ENCODE results near the gene GNGT2. TPM values are rescaled to one million over a fixed set of nuclear protein-coding genes. Genes with fewer than 3 reads are reported as not detected.
A peak's percentile ranks its signal among the peaks of the same experiment; 100 is the strongest.
"Not testable (repeated sequence)": the region's sequence is repeated elsewhere in the genome, so short reads cannot be mapped to it uniquely, and the experiment has no call there.

The GNGT2 gene
- total and polyA plus RNA-seq, 2 experiments from 2014 or later: not detected

DNA sequence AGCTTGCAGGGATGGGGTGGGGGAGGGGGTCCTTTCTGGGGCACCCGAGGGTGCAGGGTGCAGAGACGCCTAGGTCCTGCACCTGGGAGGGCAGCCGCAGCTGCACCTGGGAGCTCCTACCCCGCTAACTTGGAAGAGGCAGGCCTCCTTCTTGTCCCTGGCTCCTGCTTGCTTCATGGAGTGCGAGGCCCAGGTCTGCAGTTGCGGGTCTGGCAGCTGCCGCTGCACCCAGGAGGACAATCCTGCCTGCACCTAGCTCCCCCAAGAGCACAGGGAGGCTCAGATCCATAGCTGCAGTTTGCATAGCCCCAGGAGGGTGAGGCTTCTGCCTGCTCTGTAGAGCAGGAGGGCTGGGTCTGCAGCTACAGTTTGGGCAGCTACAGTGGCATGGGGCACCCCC, 26.6 kb downstream of the GNGT2 start:
- Histone ChIP-seq H3K9me2 (replicated peaks; ENCODE audit: insufficient read depth) (no peaks in the 10 kb centered on the region), H3K79me2 (no peaks in the 10 kb centered on the region), H3K36me3 (replicated peaks; ENCODE audit: insufficient read depth, low read depth) (no peaks in the 10 kb centered on the region), H2AFZ (no peak overlapping the region), H3K9me3 (ENCODE audit: low read depth) (no peaks in the 10 kb centered on the region), H3K27me3 (no peaks in the 10 kb centered on the region), H3K27ac (no peak overlapping the region), H3K4me1 (ENCODE audit: insufficient read depth) (no peaks in the 10 kb centered on the region), H3K4me2 (no peak overlapping the region), H3K4me3 (no peak overlapping the region), H4K20me1 (ENCODE audit: insufficient read depth, poor library complexity, severe bottlenecking) (no peaks in the 10 kb centered on the region)
- WGBS (ENCODE audit: low lambda C conversion rate, missing lambda C conversion rate): 86% methylated on average over 6 of the region's 7 CpGs
- no peak for TF ChIP-seq EZH2 (IDR thresholded peaks at IDR 0.05; ENCODE audit: borderline replicate concordance)
- no peak for TF ChIP-seq EZH2phosphoT487 (IDR thresholded peaks at IDR 0.05; ENCODE audit: low read depth, severe bottlenecking, unreplicated experiment)
- TF ChIP-seq, protein P1, sequence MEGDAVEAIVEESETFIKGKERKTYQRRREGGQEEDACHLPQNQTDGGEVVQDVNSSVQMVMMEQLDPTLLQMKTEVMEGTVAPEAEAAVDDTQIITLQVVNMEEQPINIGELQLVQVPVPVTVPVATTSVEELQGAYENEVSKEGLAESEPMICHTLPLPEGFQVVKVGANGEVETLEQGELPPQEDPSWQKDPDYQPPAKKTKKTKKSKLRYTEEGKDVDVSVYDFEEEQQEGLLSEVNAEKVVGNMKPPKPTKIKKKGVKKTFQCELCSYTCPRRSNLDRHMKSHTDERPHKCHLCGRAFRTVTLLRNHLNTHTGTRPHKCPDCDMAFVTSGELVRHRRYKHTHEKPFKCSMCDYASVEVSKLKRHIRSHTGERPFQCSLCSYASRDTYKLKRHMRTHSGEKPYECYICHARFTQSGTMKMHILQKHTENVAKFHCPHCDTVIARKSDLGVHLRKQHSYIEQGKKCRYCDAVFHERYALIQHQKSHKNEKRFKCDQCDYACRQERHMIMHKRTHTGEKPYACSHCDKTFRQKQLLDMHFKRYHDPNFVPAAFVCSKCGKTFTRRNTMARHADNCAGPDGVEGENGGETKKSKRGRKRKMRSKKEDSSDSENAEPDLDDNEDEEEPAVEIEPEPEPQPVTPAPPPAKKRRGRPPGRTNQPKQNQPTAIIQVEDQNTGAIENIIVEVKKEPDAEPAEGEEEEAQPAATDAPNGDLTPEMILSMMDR (IDR thresholded peaks at IDR 0.05; ENCODE audit: poor library complexity): no peak
- DNase-seq (ENCODE audit: low spot score): no peak

DNA sequence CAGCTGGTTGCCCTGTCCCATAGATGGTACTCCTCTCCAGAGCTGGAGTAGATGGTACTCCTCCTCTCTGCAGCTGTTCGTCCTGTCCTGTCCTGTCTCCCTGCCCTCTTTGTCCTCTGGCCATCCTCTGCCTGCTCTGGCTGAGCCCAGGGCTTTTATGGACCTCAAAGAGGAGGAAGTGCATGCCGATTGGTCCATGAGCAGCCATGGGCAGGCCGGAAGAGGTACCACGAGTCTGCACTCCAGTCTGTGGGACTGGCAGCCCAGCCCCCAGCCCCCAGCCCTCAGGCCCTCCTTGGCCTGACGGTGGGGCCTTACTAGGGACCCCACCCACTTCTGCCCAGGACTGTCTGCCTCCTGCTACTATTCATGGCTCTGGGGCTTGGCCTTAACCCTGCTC, 27.0 kb downstream of the GNGT2 start:
- Histone ChIP-seq H3K9me2 (replicated peaks; ENCODE audit: insufficient read depth) (no peaks in the 10 kb centered on the region), H3K9me3 (ENCODE audit: low read depth) (no peaks in the 10 kb centered on the region), H3K36me3 (replicated peaks; ENCODE audit: insufficient read depth, low read depth) (no peaks in the 10 kb centered on the region), H2AFZ (no peak overlapping the region), H3K27me3 (no peaks in the 10 kb centered on the region), H3K27ac (no peak overlapping the region), H4K20me1 (ENCODE audit: insufficient read depth, poor library complexity, severe bottlenecking) (no peaks in the 10 kb centered on the region), H3K79me2 (no peaks in the 10 kb centered on the region), H3K4me2 (no peak overlapping the region), H3K4me3 (no peak overlapping the region), H3K4me1 (ENCODE audit: insufficient read depth) (no peaks in the 10 kb centered on the region)
- DNase-seq (ENCODE audit: low spot score): no peak
- TF ChIP-seq EZH2 (IDR thresholded peaks at IDR 0.05; ENCODE audit: borderline replicate concordance) (no peak), EZH2phosphoT487 (IDR thresholded peaks at IDR 0.05; ENCODE audit: low read depth, severe bottlenecking, unreplicated experiment) (no peak)
- TF ChIP-seq, protein P1 (IDR thresholded peaks at IDR 0.05; ENCODE audit: poor library complexity): no peak
- 77% methylated on average over 5 of the region's 5 CpGs for WGBS (ENCODE audit: low lambda C conversion rate, missing lambda C conversion rate)

DNA sequence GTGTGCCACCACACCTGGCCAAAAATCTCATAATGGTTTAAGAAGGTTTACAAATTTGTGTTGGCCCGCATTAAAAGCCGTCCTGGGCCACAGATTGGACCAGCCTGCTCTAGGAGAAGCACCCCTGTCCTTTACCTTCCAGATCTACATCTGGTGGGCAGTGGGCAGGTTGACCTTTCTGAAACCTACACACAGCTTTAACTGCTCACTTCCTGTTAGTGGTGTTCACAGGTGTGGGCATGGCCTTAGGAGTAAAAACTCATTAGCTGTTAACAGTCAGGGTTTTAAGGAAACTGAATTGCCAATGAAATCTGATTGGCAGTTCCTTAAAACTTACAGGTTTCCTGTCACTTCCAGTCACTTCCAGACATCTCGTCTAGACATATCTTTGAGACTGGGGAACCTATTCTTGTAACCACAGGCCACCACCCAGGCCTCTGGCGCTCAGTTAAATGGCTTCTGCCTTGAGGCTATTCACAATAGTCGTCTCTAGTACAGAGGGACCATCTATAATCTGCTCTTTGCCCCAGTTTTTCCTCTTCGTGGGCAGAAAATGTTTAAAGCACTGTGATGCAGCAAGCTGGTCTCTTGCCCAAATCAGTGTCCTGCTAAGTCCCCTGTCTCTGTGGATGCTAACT, 29.3 kb downstream of the GNGT2 start:
- WGBS (ENCODE audit: low lambda C conversion rate, missing lambda C conversion rate): 82% methylated on average over 6 of the region's 6 CpGs
- H4K20me1 ChIP-seq (ENCODE audit: insufficient read depth, poor library complexity, severe bottlenecking): no peaks in the 10 kb centered on the region
- H3K4me1 ChIP-seq (ENCODE audit: insufficient read depth): no peaks in the 10 kb centered on the region
- H3K79me2 ChIP-seq: no peaks in the 10 kb centered on the region
- no peak overlapping the region for H3K4me2 ChIP-seq
- no peaks in the 10 kb centered on the region for H3K36me3 ChIP-seq (replicated peaks; ENCODE audit: insufficient read depth, low read depth)
- DNase-seq (ENCODE audit: low spot score): no peak
- H3K27me3 ChIP-seq: no peaks in the 10 kb centered on the region
- no peaks in the 10 kb centered on the region for H3K9me2 ChIP-seq (replicated peaks; ENCODE audit: insufficient read depth)
- no peak overlapping the region for H2AFZ ChIP-seq
- no peak for TF ChIP-seq EZH2phosphoT487 (IDR thresholded peaks at IDR 0.05; ENCODE audit: low read depth, severe bottlenecking, unreplicated experiment)
- H3K9me3 ChIP-seq (ENCODE audit: low read depth): no peaks in the 10 kb centered on the region
- no peak overlapping the region for H3K27ac ChIP-seq
- no peak overlapping the region for H3K4me3 ChIP-seq

DNA sequence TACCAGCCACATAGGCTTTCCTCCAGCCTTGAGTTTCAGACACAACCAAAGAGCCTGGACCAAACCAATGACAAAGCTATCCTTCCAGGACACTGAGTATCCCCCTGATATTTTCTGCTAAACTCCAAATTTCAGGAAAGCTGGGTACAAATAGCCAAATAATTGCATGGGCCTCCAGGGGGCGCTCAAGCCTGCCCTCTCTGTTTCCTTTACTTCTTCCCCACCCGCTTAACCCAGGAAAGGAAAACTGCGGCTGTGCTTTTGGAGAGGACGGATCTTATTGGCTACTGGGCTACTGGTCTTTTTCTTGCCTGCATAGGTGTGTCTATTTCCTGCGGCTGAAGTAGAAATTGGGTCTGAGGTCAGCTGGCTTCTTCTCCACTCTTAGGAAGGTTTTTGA, 30.1 kb downstream of the GNGT2 start:
- 39% methylated on average over 5 of the region's 5 CpGs for WGBS (ENCODE audit: low lambda C conversion rate, missing lambda C conversion rate)
- Histone ChIP-seq H3K27me3 (no peaks in the 10 kb centered on the region), H3K79me2 (no peaks in the 10 kb centered on the region), H4K20me1 (ENCODE audit: insufficient read depth, poor library complexity, severe bottlenecking) (no peaks in the 10 kb centered on the region), H3K27ac (no peak overlapping the region), H3K9me3 (ENCODE audit: low read depth) (no peaks in the 10 kb centered on the region), H3K4me3 (no peak overlapping the region), H2AFZ (no peak overlapping the region), H3K4me1 (ENCODE audit: insufficient read depth) (no peaks in the 10 kb centered on the region), H3K36me3 (replicated peaks; ENCODE audit: insufficient read depth, low read depth) (no peaks in the 10 kb centered on the region), H3K9me2 (replicated peaks; ENCODE audit: insufficient read depth) (no peaks in the 10 kb centered on the region), H3K4me2 (no peak overlapping the region)
- TF ChIP-seq EZH2 (IDR thresholded peaks at IDR 0.05; ENCODE audit: borderline replicate concordance) (no peak), EZH2phosphoT487 (IDR thresholded peaks at IDR 0.05; ENCODE audit: low read depth, severe bottlenecking, unreplicated experiment) (no peak)
- TF ChIP-seq, protein P1 (IDR thresholded peaks at IDR 0.05; ENCODE audit: poor library complexity): peak; percentile 40
- DNase-seq (ENCODE audit: low spot score): peak; percentile 35

- H2AFZ ChIP-seq; H3K9me2 ChIP-seq (replicated peaks; ENCODE audit: insufficient read depth); H4K20me1 ChIP-seq (ENCODE audit: insufficient read depth, poor library complexity, severe bottlenecking); H3K4me2 ChIP-seq; DNase-seq (ENCODE audit: low spot score); H3K4me3 ChIP-seq; H3K79me2 ChIP-seq; H3K9me3 ChIP-seq (ENCODE audit: low read depth); H3K27ac ChIP-seq; H3K4me1 ChIP-seq (ENCODE audit: insufficient read depth); H3K36me3 ChIP-seq (replicated peaks; ENCODE audit: insufficient read depth, low read depth); H3K27me3 ChIP-seq: not testable (repeated sequence)
- WGBS (ENCODE audit: low lambda C conversion rate, missing lambda C conversion rate): 89% methylated on average over 11 of the region's 11 CpGs
Observed at GRCh38 chr17:49175978-49176377, 34.4 kb downstream of the GNGT2 start.

GRCh38 chr17:49170711-49171110, 39.7 kb downstream of the GNGT2 start:
- H3K36me3 ChIP-seq (replicated peaks; ENCODE audit: insufficient read depth, low read depth); H3K9me3 ChIP-seq (ENCODE audit: low read depth); H2AFZ ChIP-seq; H4K20me1 ChIP-seq (ENCODE audit: insufficient read depth, poor library complexity, severe bottlenecking); H3K4me1 ChIP-seq (ENCODE audit: insufficient read depth); H3K79me2 ChIP-seq; H3K4me3 ChIP-seq; H3K9me2 ChIP-seq (replicated peaks; ENCODE audit: insufficient read depth); H3K27ac ChIP-seq; H3K4me2 ChIP-seq; DNase-seq (ENCODE audit: low spot score): not testable (repeated sequence)
- 83% methylated on average over 3 of the region's 3 CpGs for WGBS (ENCODE audit: low lambda C conversion rate, missing lambda C conversion rate)
- peaks cover 13% of the 10 kb centered on the region for H3K27me3 ChIP-seq
